ENCODE results near the gene TXNRD1.

- no peak for TF ChIP-seq CTCF (IDR thresholded peaks at IDR 0.05; ENCODE audit: low read depth, low read length, poor library complexity, severe bottlenecking)
- TF ChIP-seq EZH2phosphoT487 (IDR thresholded peaks at IDR 0.05; ENCODE audit: borderline replicate concordance, low read length), result no peak
Observed at GRCh38 chr12:104340177-104340576, 124.6 kb downstream of the TXNRD1 start.

Data from DOHH2 (cell line).